ENCODE data around the gene PSAT1. TPM values are rescaled to one million over a fixed set of nuclear protein-coding genes. Genes with fewer than 3 reads are reported as not detected.

Gene PSAT1
- total and polyA plus RNA-seq, 2 of the 8 experiments (the other 6 are each of a cell fraction or from before 2014, with no cell fraction given): 204 to 341 TPM

DNA sequence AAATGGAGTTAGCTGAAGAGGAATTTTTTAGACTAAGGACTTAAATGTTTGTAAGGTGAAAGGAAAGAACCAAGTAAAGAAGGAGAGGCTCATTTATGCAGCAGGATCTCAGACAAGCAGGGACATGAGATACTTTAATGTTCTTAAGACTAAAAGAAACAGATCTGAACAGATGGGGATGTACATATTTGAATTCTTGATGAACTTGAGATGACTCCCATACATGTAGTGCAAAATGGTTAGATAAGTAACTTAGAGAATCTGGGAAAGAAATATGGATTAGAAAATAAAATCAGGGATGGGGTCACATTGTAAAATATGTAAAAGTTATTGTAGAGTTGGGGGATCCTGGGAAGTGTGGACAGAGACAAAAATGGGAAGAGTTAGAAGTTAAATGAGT, 27.1 kb upstream of the PSAT1 start (continued):
- no peak for TF ChIP-seq SAP30 (IDR thresholded peaks at IDR 0.05; ENCODE audit: insufficient read depth, insufficient replicate concordance, low read length)
- TF ChIP-seq EZH2 (IDR thresholded peaks at IDR 0.05; ENCODE audit: low read depth, low read length, severe bottlenecking): no peak
- TF ChIP-seq, protein P1, sequence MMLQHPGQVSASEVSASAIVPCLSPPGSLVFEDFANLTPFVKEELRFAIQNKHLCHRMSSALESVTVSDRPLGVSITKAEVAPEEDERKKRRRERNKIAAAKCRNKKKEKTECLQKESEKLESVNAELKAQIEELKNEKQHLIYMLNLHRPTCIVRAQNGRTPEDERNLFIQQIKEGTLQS (IDR thresholded peaks at IDR 0.05; ENCODE audit: insufficient read depth, low read depth, low read length): no peak
- TF ChIP-seq SP2 (IDR thresholded peaks at IDR 0.05; ENCODE audit: low read length): no peak
- no peak for TF ChIP-seq SIX5 (IDR thresholded peaks at IDR 0.05; ENCODE audit: low read depth, low read length)
- no peak for TF ChIP-seq SP1 (IDR thresholded peaks at IDR 0.05; ENCODE audit: low read depth, low read length)
- TF ChIP-seq BCL11A (IDR thresholded peaks at IDR 0.05; ENCODE audit: low read depth in 2 of 2, low read length in 2 of 2): no peak
- no peak for TF ChIP-seq RAD21 (IDR thresholded peaks at IDR 0.05 in 1 of 2, conservative IDR thresholded peaks at IDR 0.05 in 1 of 2; ENCODE audit: low read depth in 2 of 2, low read length in 2 of 2)
- TF ChIP-seq CTBP2 (IDR thresholded peaks at IDR 0.05; ENCODE audit: borderline replicate concordance, insufficient read depth, insufficient read length, low read length): no peak
- no peak for TF ChIP-seq HDAC2 (IDR thresholded peaks at IDR 0.05; ENCODE audit: borderline replicate concordance in 1 of 2, low read depth in 2 of 2, low read length in 2 of 2)
- TF ChIP-seq, protein P2, sequence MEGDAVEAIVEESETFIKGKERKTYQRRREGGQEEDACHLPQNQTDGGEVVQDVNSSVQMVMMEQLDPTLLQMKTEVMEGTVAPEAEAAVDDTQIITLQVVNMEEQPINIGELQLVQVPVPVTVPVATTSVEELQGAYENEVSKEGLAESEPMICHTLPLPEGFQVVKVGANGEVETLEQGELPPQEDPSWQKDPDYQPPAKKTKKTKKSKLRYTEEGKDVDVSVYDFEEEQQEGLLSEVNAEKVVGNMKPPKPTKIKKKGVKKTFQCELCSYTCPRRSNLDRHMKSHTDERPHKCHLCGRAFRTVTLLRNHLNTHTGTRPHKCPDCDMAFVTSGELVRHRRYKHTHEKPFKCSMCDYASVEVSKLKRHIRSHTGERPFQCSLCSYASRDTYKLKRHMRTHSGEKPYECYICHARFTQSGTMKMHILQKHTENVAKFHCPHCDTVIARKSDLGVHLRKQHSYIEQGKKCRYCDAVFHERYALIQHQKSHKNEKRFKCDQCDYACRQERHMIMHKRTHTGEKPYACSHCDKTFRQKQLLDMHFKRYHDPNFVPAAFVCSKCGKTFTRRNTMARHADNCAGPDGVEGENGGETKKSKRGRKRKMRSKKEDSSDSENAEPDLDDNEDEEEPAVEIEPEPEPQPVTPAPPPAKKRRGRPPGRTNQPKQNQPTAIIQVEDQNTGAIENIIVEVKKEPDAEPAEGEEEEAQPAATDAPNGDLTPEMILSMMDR (IDR thresholded peaks at IDR 0.05; ENCODE audit: control extremely low read depth in 1 of 3, insufficient read depth in 1 of 3, low read depth in 1 of 3, low read length in 3 of 3): no peak
- TF ChIP-seq GTF2F1 (IDR thresholded peaks at IDR 0.05; ENCODE audit: borderline replicate concordance, low read depth, low read length): no peak
- TF ChIP-seq CHD1 (IDR thresholded peaks at IDR 0.05; ENCODE audit: low read depth, low read length): no peak
- TF ChIP-seq CBX8 (IDR thresholded peaks at IDR 0.05; ENCODE audit: borderline replicate concordance, low read depth, low read length): no peak
- no peak for TF ChIP-seq RNF2 (IDR thresholded peaks at IDR 0.05; ENCODE audit: borderline replicate concordance, low read depth, low read length, missing control alignments, poor library complexity, severe bottlenecking)

Data from H1 (cell line).